ENCODE measurements around the gene PMAIP1.

Gene PMAIP1

DNA sequence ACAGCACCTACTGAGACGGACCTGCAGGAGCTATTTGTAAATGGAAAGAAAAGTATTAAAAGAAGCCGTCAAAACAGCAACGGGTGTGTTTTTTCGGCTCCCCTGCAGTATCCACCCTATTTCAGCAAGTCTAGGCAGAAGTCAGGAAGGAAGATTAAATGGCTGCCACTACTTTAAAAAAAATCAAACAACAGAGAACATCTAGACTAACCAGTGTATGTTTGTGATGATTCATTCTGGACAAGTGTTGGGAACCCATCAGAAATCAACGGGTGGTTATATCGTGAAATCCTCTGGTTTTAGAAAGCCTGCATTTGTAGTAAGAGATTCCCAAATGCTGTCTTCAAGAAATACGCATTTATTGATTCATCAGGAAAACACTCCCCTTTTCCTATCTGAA is 9.0 kb downstream of the PMAIP1 start:
- in situ Hi-C loops (cut with MboI; ENCODE audit: low pct_unique_long_range_greater_than_20kb, low sequenced_read_pairs), result no loop called here
- no peak for DNase-seq

DNA sequence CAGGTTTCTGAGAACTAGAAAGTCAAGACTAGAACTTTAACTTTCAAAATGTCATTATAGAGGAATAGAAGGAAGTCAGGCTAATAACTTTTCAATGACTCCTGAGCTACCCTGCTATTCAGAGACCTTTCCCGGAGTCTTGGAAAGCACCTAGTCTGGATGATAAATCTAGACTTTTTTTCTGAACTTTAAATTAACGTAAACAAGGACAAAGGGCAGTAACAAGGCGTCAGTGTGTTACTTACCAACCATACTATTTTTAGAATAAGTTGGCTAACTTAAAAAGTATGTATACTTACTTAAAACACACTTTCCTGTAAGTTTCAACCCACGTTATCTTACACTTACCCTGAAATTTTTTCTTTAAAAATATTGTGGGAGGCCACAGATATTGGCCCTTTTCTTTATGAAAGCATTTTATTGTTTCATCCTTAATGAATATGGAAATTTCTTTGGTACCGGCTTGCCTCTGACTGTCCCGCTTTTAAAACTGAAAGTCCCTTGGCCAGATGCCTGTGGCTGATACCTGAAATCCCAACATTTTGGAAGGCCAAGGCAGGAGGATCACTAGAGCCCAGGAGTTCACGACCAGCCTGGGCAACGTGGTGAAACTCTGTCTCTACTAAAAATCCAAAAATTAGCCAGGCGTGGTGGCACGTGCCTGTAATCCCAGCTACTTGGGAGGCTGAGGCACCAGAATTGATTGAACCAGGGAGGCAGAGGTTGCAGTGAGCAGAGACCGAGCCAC is 9.7 kb downstream of the PMAIP1 start:
- in situ Hi-C loops (cut with MboI; ENCODE audit: low pct_unique_long_range_greater_than_20kb, low sequenced_read_pairs), result no loop called here

DNA sequence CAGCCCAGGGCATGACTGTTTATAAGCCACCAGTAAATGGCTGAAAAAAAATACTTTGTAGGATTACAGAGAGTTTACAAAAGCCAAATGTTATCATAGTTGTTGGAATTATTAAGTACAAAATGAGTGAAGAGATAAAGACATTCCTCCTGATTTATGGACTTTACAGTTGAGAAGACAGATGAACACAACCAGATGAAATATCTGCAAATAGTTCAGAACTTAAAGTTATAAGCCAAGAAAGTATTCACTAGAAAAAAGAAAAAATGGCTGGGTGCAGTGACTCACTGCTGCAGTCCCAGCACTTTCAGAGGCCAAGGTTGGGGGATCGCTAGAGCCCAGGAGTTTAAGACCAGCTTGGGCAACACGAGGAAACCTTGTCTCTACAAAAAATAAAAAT is 11.2 kb downstream of the PMAIP1 start:
- in situ Hi-C loops (cut with MboI; ENCODE audit: low pct_unique_long_range_greater_than_20kb, low sequenced_read_pairs), result no loop called here
- no peak for DNase-seq

More for the DNA sequence above, 9.7 kb downstream of the PMAIP1 start:
- DNase-seq, result no peak

DNA sequence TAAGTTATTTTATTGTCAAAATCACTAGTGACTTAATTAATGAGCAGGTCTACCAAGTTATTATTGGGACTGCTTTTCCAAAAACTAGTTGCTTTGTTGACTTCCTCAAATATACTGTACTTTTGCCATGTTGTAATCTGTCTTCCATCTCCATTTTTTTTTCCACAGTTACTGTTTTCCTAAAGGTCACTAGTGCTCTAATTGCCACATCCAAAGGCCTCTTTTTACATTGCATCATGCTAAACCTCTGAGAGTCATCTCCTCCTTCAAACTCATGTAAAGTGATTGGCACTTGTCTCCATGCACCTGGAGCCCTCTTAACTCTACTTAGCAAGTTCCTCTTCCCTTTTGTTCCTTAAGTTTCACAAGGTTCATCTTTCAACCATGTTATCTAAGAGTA is 11.8 kb downstream of the PMAIP1 start:
- in situ Hi-C loops (cut with MboI; ENCODE audit: low pct_unique_long_range_greater_than_20kb, low sequenced_read_pairs), result no loop called here
- peak; percentile 75 for DNase-seq

DNA sequence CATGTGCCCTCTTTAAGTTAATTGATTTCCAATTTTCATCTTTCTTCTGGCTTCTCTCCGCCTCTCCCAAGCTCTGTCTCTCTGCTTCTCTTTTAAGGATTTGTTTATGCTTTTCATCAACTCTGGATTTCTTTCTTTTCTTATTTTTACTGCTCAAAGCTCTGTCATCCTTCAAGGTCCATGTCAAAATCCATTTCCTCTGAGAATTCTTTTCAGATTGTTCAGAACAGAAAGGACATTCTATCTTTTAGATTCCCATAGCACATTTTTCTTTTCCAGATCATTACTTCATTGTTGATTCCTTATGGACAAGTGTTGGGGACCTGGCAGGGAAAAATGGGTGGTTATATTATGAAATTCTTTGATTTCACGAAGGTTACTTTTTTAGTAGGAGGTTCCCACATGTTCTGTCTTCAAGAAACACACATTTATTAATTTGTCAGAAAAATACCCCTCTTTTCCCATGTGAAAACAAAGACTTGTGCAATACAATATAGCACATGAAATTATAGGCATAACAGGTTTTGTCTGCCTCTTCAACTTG is 12.3 kb downstream of the PMAIP1 start:
- in situ Hi-C loops (cut with MboI; ENCODE audit: low pct_unique_long_range_greater_than_20kb, low sequenced_read_pairs), result no loop called here
- no peak for DNase-seq

DNA sequence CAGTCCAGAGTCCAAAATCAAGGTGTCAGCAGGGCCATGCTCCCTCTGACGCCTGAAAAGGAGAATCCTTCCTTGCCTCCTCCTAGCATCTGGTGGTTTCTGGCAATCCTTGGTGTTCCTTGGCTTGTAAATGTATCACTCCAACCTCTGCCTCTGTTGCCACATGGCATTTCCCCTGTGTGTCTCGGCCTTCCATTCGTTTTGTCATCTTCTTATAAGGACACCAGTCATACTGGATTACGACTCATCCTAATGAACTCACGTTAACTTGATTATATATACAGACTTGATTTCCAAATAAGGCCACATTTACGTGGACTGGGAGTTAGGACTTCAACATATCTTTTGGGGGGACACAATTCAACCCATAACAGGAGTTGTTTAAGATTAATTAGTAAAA is 15.8 kb downstream of the PMAIP1 start:
- DNase-seq, result no peak
- in situ Hi-C loops (cut with MboI; ENCODE audit: low pct_unique_long_range_greater_than_20kb, low sequenced_read_pairs), result no loop called here

DNA sequence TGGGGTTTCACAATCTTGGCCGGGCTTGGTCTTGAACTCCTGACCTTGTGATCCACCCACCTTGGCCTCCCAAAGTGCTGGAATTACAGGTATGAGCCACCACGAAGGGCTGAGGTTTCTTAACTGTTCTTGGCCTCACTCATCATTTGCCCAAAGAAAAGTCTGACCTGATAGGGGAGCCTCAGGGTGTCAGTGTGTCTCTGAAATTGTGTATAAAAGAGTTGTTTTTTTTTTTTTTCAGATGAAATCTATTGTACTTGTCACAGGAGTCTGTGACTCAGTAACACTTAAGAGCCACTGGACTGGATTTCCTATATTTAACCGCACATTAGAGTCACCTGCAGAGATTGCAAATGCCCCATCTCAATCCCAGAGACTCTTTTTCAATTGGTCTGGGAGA is 16.9 kb downstream of the PMAIP1 start:
- DNase-seq, result no peak

DNA sequence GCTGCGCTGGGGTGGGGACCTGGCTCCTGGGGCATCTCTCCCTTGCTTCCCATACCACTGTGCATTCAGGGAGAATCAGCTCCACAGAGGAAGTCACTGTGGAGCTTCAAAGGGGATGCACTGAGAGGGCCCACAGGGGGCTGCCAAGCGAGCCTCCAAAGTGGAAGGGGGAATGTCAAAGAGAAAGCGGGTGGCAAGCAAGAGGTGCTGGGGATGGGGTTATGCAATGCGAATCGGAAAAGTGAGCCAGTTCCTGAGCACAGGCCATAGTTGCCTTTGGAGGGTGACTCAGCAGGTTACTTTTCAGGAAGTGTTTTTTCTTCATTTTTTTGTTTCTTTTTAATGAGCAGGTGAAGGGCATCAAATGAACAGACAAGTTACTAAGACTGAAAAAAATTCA is 17.6 kb downstream of the PMAIP1 start:
- in situ Hi-C loops (cut with MboI; ENCODE audit: low pct_unique_long_range_greater_than_20kb, low sequenced_read_pairs), result no loop called here
- DNase-seq, result peak; percentile 78

More for the DNA sequence above, 16.9 kb downstream of the PMAIP1 start:
- in situ Hi-C loops (cut with MboI; ENCODE audit: low pct_unique_long_range_greater_than_20kb, low sequenced_read_pairs), result no loop called here

DNA sequence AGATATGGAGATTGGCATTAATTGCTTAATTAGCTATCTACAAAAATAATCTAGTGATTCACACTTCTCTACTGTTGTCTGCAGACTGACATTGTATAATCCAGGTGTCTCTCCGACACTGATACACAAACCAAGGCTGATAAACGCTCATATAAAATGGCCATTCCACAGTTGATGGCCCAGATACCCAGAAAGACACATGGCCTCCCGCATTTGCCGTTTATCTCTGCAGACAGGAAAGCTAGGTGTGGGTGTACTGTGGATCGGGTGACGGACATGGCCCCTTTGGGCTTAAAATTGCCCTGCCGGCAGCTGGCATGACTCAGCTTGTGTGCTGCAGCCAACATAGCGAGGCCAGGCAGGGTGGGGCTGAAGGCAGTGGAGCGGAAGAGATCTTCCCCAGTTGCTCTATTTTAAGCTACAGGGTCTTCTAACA is 18.5 kb downstream of the PMAIP1 start:
- in situ Hi-C loops (cut with MboI; ENCODE audit: low pct_unique_long_range_greater_than_20kb, low sequenced_read_pairs), result no loop called here
- DNase-seq, result peak; percentile 95

DNA sequence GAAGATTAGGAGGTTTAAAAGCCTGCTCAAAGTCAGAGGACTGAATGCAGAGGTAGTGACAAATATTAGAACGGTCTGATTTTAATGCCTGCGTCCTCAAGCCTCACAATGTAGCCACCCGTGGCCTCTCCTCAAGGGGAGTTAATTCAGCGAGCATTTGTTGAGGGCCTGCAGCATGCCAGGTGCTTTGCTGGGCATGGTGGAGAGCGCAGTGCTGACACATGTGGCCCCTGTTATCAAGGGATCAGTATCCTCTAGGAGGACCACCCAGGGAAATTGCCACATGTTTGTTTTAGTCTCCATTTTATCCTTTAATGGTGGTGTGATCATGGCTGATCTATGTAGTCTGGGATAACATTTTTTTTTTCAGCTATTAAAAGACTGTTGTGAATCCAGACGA is 19.2 kb downstream of the PMAIP1 start:
- DNase-seq, result no peak
- in situ Hi-C loops (cut with MboI; ENCODE audit: low pct_unique_long_range_greater_than_20kb, low sequenced_read_pairs), result no loop called here

DNA sequence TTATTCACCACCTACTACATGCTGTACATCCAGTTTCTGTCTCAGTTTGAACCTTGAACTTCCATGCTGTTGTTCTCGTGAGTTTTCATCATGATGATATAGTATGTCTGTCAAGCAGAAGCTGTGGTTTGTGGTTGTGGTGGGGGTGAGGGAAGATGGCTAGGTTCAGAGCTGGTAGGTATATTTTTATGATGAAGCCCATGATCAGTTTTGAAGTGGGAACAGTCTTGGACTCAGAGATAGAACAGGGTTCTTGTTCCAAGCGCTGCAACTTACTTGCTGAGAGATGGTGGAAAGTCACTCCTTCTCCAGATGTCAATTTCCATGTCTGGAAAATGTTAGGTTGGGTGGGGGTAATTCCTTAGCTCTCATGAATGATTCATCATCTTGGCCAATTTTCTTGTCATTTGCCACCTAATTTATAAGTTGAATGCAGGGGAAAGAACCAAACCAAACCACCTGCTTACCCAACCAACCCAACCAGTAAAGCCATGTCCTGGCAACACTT is 21.6 kb downstream of the PMAIP1 start:
- peak; percentile 90 for DNase-seq
- in situ Hi-C loops (cut with MboI; ENCODE audit: low pct_unique_long_range_greater_than_20kb, low sequenced_read_pairs), result no loop called here

DNA sequence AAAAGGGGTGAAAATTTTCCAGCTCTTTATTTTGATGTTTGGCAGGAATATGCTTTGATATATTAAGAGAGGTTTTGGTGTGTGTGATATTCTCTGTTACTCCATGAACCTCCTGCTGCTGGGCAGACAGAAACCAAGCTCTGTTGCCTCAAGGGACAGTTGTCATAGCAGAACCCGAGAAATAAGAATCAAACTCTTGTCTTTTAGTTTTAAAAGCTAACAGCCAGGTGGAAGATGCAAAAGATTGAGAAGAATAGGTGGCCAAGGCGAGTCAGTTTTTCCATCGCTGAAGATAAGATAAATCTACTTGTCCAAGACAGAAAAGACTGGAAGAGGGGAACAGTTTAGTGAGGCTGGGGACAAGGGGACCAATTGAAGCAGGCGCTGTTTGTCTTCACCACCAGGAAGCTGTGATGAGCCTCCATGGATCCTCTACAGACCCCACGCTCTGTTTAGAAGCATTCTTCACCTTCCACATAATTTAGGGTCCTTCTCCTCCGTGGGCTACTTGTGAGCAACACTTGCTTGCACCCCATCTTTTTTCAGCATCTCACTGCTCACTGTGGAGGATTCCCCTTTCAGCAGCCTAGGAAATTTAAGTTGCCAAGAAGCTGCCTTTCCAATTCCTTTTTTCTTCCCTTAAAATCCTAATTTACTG is 23.9 kb downstream of the PMAIP1 start:
- DNase-seq, result no peak
- in situ Hi-C loops (cut with MboI; ENCODE audit: low pct_unique_long_range_greater_than_20kb, low sequenced_read_pairs), result no loop called here

DNA sequence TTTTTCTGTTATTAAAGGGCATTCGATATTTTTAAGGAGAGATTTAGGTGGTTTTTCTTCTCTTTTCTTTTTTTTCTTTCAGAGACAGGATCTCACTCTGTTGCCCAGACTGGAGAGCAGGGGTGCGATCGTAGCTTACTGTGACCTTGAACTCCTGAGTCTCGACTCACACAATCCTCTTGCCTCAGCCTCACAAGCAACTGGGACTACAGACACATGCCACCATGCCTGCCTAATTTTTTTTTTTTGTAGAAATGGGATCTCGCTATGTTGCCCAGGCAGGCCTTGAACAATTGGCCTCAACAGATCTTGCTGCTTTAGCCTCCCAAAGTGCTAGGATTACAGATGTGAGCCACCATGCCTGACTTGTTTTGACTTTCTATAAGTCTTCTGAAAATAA is 26.3 kb downstream of the PMAIP1 start:
- DNase-seq, result no peak
- in situ Hi-C loops (cut with MboI; ENCODE audit: low pct_unique_long_range_greater_than_20kb, low sequenced_read_pairs), result no loop called here

DNA sequence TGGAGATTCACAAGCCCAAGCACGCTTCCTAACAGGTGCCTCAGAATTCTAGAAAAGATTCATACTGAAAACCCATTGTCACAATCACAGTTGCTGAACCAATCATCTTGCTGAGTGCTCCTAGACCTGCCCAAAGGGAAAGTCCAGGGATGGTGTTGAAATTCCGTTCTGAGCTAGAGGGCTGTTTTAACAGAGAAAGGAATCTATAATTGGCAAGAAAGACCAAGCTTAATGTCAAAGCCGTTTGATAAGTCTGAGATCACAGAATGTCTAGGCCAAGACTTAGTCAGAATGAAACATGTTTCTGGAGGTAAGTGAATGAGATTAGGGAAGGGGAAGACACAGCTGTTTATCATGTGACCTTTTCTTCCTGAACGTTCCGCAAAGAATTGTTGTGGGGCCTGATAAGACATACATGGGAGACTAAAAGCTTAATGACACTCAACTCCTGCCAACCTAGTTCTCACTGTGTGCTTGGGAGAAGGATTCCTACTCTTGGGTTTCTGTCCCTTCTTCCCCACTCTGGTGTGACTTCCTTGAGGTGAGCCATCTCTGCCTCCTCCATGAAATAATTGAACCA is 27.5 kb downstream of the PMAIP1 start:
- in situ Hi-C loops (cut with MboI; ENCODE audit: low pct_unique_long_range_greater_than_20kb, low sequenced_read_pairs), result no loop called here
- peak; percentile 61 for DNase-seq

DNA sequence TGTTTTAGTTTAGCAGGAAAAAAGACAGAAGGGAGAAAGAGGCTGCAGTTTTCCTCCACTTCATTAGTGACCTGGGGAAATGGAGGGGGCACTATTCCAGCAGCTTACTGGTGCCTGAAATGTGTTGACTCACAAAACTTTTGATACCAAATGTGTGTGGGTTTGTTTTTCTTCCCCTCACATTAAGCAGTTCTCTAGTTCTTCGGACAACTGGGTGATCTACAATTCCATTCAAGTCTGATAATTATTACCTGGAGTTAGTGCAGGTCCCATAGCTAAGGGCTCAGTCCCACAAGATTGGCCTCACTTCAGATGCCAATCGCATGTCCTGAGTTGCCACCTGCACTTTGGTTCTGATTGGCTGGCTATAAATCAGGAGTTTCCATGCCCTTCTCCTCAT is 28.4 kb downstream of the PMAIP1 start:
- DNase-seq, result no peak
- in situ Hi-C loops (cut with MboI; ENCODE audit: low pct_unique_long_range_greater_than_20kb, low sequenced_read_pairs), result no loop called here

DNA sequence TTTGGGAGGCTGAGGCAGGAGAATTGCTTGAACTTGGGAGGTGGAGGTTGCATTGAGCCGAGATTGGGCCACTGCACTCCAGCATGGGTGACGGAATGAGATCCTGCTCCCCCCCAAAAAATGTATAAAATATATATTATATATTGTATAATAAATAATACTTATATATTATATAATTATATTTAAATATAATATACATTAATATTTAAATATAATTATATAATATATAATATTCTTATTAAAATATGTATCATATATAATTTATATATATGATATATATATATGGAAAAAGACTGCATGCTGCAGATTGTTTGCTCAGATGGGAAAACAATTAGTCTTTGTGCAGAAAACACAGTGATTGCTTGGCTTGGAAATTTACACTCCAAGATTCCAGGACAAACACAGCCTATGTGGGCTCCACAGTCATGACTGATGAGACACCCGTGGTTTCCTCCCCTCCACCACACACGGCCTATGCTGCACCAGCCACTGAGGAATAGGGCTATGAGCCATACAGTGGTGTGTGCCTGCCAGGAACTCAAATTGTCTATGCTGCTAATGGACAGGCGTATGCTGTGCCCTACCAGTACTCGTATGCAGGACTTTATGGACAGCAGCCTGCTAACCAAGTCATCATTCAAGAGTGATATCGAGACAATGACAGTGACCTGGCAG is 30.0 kb downstream of the PMAIP1 start:
- DNase-seq, result no peak
- in situ Hi-C loops (cut with MboI; ENCODE audit: low pct_unique_long_range_greater_than_20kb, low sequenced_read_pairs), result no loop called here

DNA sequence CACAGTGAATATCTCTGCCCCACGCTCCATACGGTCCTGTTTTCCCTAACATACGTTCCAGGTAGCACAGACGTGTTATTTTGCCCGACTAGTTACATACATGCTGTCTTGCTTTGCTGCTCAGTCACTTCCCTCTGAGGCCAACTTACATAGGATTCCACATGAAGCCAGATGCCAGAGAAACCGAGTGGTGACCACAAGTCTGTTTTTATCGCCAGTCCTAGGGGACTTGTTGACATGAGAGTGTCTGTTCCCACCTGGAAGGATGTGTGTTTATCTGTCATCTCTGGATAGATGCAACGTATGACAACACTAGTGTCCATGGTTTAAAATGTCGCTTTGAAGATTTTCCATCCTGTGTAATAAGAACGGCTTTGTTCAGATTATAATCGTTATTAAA is 32.6 kb downstream of the PMAIP1 start:
- no peak for DNase-seq
- in situ Hi-C loops (cut with MboI; ENCODE audit: low pct_unique_long_range_greater_than_20kb, low sequenced_read_pairs), result no loop called here

DNA sequence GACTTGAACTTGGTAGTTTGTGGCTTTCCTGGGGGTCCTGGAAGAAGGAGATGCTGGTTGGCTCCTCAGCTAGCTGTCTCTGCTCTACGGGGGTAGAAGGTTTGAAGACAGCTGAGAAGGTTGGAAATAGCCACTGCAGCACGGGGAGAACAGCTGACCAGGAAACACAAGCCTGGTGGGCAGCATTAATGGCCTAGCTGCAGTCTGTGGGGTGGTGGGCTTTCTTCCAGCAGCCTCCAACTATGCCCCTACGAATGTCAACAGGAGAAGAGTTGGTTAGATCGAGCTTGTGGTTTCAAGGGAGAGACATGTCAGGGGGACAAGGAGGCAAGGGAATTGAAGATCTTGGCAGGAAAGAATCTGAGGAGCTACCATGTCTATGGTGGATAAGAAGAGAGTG is 38.9 kb downstream of the PMAIP1 start:
- DNase-seq, result no peak
- in situ Hi-C loops (cut with MboI; ENCODE audit: low pct_unique_long_range_greater_than_20kb, low sequenced_read_pairs), result no loop called here

DNA sequence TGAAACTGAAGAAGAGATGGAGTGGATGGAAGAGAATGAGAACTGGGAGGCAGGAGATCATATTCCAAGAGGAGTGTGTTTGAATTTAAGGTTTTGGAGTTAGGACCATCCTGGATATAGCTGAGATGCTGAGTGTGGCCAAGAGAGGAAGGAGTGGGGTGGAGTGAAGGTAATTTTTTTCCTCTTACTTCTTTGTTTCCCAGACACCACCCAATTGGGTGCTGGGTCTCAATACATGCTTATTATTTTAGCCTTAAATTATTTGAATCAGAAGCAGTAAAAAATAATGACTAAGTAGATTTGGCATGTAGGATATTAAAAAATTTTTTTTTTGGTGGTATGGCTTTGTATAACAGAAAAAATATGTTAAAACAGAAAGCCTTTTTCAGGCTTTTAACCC is 39.3 kb downstream of the PMAIP1 start:
- in situ Hi-C loops (cut with MboI; ENCODE audit: low pct_unique_long_range_greater_than_20kb, low sequenced_read_pairs), result no loop called here
- DNase-seq, result no peak

DNA sequence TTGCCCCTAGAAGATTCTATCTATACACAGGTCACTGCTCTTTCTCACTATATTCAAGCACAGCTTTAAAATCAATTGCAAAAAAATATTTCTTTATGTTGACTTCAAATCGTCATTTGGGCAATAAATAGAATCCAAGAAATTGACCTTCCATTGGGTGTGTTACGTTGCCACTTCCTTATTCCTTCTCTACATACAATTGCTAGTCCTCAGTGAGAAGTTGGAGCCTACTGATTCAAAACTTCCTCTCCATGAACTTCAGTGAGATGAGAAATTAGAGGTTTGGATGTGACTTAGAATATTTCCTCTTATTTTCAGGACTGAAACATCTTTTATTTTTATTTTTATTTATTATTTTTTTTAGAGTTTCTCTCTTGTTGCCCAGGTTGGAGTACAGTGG is 40.3 kb downstream of the PMAIP1 start:
- no peak for DNase-seq
- in situ Hi-C loops (cut with MboI; ENCODE audit: low pct_unique_long_range_greater_than_20kb, low sequenced_read_pairs), result no loop called here
